ENCODE data around the gene ACTR1A.
A peak's percentile ranks its signal among the peaks of the same experiment; 100 is the strongest.

ACTR1A gene

GRCh38 chr10:102463983-102464382, 38.5 kb downstream of the ACTR1A start:
- TF ChIP-seq MAX (IDR thresholded peaks at IDR 0.05; ENCODE audit: low read depth, low read length) (no peak), POLR2A (IDR thresholded peaks at IDR 0.05; ENCODE audit: extremely low read depth, insufficient read length) (no peak), MYC (IDR thresholded peaks at IDR 0.05; ENCODE audit: low read depth, low read length) (no peak), CTCF (IDR thresholded peaks at IDR 0.05; ENCODE audit: low read depth, low read length) (no peak)
- DNase-seq (ENCODE audit: low read depth): no peak
- no peak overlapping the region for H3K4me3 ChIP-seq (ENCODE audit: low read depth, low read length)

GRCh38 chr10:102462512-102463054, 39.9 kb downstream of the ACTR1A start:
- H3K4me3 ChIP-seq (ENCODE audit: low read depth, low read length): no peak overlapping the region
- DNase-seq (ENCODE audit: low read depth): no peak
- TF ChIP-seq MYC (IDR thresholded peaks at IDR 0.05; ENCODE audit: low read depth, low read length) (no peak), MAX (IDR thresholded peaks at IDR 0.05; ENCODE audit: low read depth, low read length) (no peak), POLR2A (IDR thresholded peaks at IDR 0.05; ENCODE audit: extremely low read depth, insufficient read length) (no peak)

- DNase-seq (ENCODE audit: low read depth): peak; percentile 90
- TF ChIP-seq MAX (IDR thresholded peaks at IDR 0.05; ENCODE audit: low read depth, low read length): peak; percentile 62
- TF ChIP-seq MYC (IDR thresholded peaks at IDR 0.05; ENCODE audit: low read depth, low read length): no peak; the same call in 1 of the 2 replicates
- peak overlapping the region; percentile 42 for H3K4me3 ChIP-seq (ENCODE audit: low read depth, low read length)
These were observed 41.1 kb downstream of the ACTR1A start for GRCh38 chr10:102461187-102462054.

- peak overlapping the region; percentile 42 for H3K4me3 ChIP-seq (ENCODE audit: low read depth, low read length)
- DNase-seq (ENCODE audit: low read depth): no peak
- TF ChIP-seq POLR2A (IDR thresholded peaks at IDR 0.05; ENCODE audit: extremely low read depth, insufficient read length): no peak
- TF ChIP-seq MAX (IDR thresholded peaks at IDR 0.05; ENCODE audit: low read depth, low read length): no peak
- TF ChIP-seq MYC (IDR thresholded peaks at IDR 0.05; ENCODE audit: low read depth, low read length): no peak
- TF ChIP-seq CTCF (IDR thresholded peaks at IDR 0.05; ENCODE audit: low read depth, low read length): no peak
These were observed 41.7 kb downstream of the ACTR1A start for GRCh38 chr10:102460836-102461186.

- DNase-seq (ENCODE audit: low read depth): no peak
- H3K4me3 ChIP-seq (ENCODE audit: low read depth, low read length): no peak overlapping the region
- TF ChIP-seq MAX (IDR thresholded peaks at IDR 0.05; ENCODE audit: low read depth, low read length): no peak
- TF ChIP-seq POLR2A (IDR thresholded peaks at IDR 0.05; ENCODE audit: extremely low read depth, insufficient read length): no peak
- no peak for TF ChIP-seq CTCF (IDR thresholded peaks at IDR 0.05; ENCODE audit: low read depth, low read length)
- no peak for TF ChIP-seq MYC (IDR thresholded peaks at IDR 0.05; ENCODE audit: low read depth, low read length)
These were observed 43.9 kb downstream of the ACTR1A start for GRCh38 chr10:102458656-102459055.

- no peak overlapping the region for H3K4me3 ChIP-seq (ENCODE audit: low read depth, low read length)
- DNase-seq (ENCODE audit: low read depth): no peak
- TF ChIP-seq MAX (IDR thresholded peaks at IDR 0.05; ENCODE audit: low read depth, low read length) (no peak), CTCF (IDR thresholded peaks at IDR 0.05; ENCODE audit: low read depth, low read length) (no peak), POLR2A (IDR thresholded peaks at IDR 0.05; ENCODE audit: extremely low read depth, insufficient read length) (no peak), MYC (IDR thresholded peaks at IDR 0.05; ENCODE audit: low read depth, low read length) (no peak)
These were observed 44.8 kb downstream of the ACTR1A start for GRCh38 chr10:102457591-102458150.

Data from NB4 (cell line).